Left ventricle myocardium inferior (tissue), 1 donor: ENCODE measurements around the gene ABLIM1. TPM values are rescaled to one million over a fixed set of nuclear protein-coding genes. Genes with fewer than 3 reads are reported as not detected.
A peak's percentile ranks its signal among the peaks of the same experiment; 100 is the strongest.

Experiments used
- DNase-seq: peaks from one replicate; pipeline ENCODE4 v3.0.0-alpha.2; 2020
- H3K27ac ChIP-seq: fragments of 200-600 bp; replicated peaks from 2 replicates; pipeline ENCODE4 v1.8.0; 2021
- H3K27me3 ChIP-seq: fragments of 200-600 bp; 2 replicates; pipeline ENCODE4 v1.8.0; 2021; ENCODE audit warnings: low read depth
- H3K36me3 ChIP-seq: fragments of 200-600 bp; 2 replicates; pipeline ENCODE4 v1.8.0; 2021
- H3K4me1 ChIP-seq: fragments of 200-600 bp; 2 replicates; pipeline ENCODE4 v1.8.0; 2021
- H3K4me3 ChIP-seq: fragments of 200-600 bp; 2 replicates; pipeline ENCODE4 v1.8.0; 2021; ENCODE audit warnings: mild to moderate bottlenecking, moderate library complexity
- H3K9me3 ChIP-seq: fragments of 200-600 bp; replicated peaks from 2 replicates; pipeline ENCODE4 v1.8.0; 2021
- intact Hi-C: fragments of 100-400 bp; cut with micrococcal nuclease; formaldehyde crosslinking; loops from one replicate; pipeline ENCODE4 v1.11.0; 2022
- total RNA-seq: library from RNA; stranded (reverse); fragmentation: NEBNext Ultra II Directional; extraction: Animal tissue kit (Norgen Biotek cat#: 25700); gene quantifications from one replicate; pipeline ENCODE4 v1.2.1, GENCODE V29; 2021
- TF ChIP-seq, protein P1 (sequence below): fragments of 200-600 bp; IDR thresholded peaks from 2 replicates; pipeline ENCODE4 v1.8.0; 2021; ENCODE audit warnings: antibody characterized with exemption, mild to moderate bottlenecking, borderline replicate concordance
- donor health status: DM: no; HTN: yes; CAD: no; lungs with severe emphysema.

Gene ABLIM1
- total RNA-seq, 1 donor from 2014 or later = 674 TPM

- intact Hi-C loops = no loop called here
- DNase-seq = no peak
- TF ChIP-seq, protein P1, sequence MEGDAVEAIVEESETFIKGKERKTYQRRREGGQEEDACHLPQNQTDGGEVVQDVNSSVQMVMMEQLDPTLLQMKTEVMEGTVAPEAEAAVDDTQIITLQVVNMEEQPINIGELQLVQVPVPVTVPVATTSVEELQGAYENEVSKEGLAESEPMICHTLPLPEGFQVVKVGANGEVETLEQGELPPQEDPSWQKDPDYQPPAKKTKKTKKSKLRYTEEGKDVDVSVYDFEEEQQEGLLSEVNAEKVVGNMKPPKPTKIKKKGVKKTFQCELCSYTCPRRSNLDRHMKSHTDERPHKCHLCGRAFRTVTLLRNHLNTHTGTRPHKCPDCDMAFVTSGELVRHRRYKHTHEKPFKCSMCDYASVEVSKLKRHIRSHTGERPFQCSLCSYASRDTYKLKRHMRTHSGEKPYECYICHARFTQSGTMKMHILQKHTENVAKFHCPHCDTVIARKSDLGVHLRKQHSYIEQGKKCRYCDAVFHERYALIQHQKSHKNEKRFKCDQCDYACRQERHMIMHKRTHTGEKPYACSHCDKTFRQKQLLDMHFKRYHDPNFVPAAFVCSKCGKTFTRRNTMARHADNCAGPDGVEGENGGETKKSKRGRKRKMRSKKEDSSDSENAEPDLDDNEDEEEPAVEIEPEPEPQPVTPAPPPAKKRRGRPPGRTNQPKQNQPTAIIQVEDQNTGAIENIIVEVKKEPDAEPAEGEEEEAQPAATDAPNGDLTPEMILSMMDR = no peak
Measured at GRCh38 chr10:114519756-114520293, 138.2 kb downstream of the ABLIM1 start.

GRCh38 chr10:114519306-114519669, 138.8 kb downstream of the ABLIM1 start:
- intact Hi-C loops = no loop called here
- no peak overlapping the region for H3K4me3 ChIP-seq
- TF ChIP-seq, protein P1 = no peak
- H3K36me3 ChIP-seq = peaks cover 20% of the 10 kb centered on the region
- DNase-seq = no peak
- H3K27me3 ChIP-seq = no peaks in the 10 kb centered on the region
- H3K27ac ChIP-seq = peak overlapping the region; percentile 65
- H3K9me3 ChIP-seq = no peaks in the 10 kb centered on the region
- peaks cover 100% of the 10 kb centered on the region for H3K4me1 ChIP-seq

More at GRCh38 chr10:114519756-114520293, 138.2 kb downstream of the ABLIM1 start:
- H3K27me3 ChIP-seq = no peaks in the 10 kb centered on the region
- H3K4me3 ChIP-seq = no peak overlapping the region
- H3K9me3 ChIP-seq = no peaks in the 10 kb centered on the region
- H3K27ac ChIP-seq = peak overlapping the region; percentile 65
- H3K36me3 ChIP-seq = peaks cover 20% of the 10 kb centered on the region
- H3K4me1 ChIP-seq = peaks cover 100% of the 10 kb centered on the region

GRCh38 chr10:114518401-114519305, 139.4 kb downstream of the ABLIM1 start:
- Histone ChIP-seq H3K27me3 (no peaks in the 10 kb centered on the region), H3K4me3 (no peak overlapping the region), H3K4me1 (peaks cover 100% of the 10 kb centered on the region), H3K9me3 (no peaks in the 10 kb centered on the region), H3K27ac (peak overlapping the region; percentile 65), H3K36me3 (peaks cover 20% of the 10 kb centered on the region)
- TF ChIP-seq, protein P1 = no peak
- intact Hi-C loops = no loop called here
- no peak for DNase-seq

DNA sequence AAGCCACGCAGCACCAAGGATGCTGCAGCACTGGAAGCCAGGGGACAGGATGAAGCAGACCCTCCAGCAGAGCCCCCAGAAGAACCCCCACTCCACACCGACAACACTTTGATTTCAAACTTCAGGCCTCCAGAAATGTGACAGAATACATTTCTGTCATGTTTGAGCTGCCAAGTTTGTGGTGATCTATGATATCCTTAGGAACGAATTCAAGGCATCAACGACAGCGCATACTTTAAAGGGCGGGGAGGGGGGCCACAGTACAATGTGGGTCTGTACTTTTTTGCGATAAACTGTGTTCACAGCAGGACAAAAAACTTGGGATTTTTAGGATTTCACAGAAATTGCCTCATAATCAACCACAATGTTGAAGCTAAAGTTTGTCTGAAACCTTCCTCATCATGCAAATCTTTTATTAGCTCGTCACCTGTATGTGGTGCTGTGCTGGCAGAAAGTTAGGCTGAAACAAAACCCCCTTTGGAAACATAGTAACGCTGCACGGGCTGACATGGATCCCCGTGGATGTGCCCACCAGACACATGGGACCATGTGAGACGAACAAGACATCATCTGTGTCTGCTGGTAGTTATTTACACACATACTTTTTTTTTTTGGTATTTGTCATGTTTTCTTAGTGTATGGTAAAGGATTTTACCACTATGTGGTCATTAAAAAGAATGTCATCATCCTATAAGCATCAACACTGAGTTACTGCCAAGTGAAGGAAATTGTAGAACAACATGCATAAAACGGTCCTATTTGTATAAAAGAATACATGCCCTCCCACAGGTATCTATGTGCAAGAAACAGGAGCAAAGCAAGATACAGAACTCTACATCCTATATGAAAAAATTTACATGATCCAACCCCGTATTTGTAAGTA, 140.5 kb downstream of the ABLIM1 start:
- H3K4me1 ChIP-seq = peaks cover 98% of the 10 kb centered on the region
- H3K9me3 ChIP-seq = no peaks in the 10 kb centered on the region
- peaks cover 20% of the 10 kb centered on the region for H3K36me3 ChIP-seq
- no peaks in the 10 kb centered on the region for H3K27me3 ChIP-seq
- no peak overlapping the region for H3K4me3 ChIP-seq
- DNase-seq = no peak
- TF ChIP-seq, protein P1 = no peak
- intact Hi-C loops = no loop called here
- peak overlapping the region; percentile 65 for H3K27ac ChIP-seq

- peaks cover 97% of the 10 kb centered on the region for H3K4me1 ChIP-seq
- DNase-seq = no peak
- TF ChIP-seq, protein P1 = no peak
- peak overlapping the region; percentile 65 for H3K27ac ChIP-seq
- peaks cover 29% of the 10 kb centered on the region for H3K36me3 ChIP-seq
- intact Hi-C loops = no loop called here
- no peaks in the 10 kb centered on the region for H3K9me3 ChIP-seq
- H3K4me3 ChIP-seq = no peak overlapping the region
- no peaks in the 10 kb centered on the region for H3K27me3 ChIP-seq
Measured at GRCh38 chr10:114516356-114516755, 141.7 kb downstream of the ABLIM1 start.
